ENCODE measurements around the gene ZNF69.
"Not testable (repeated sequence)": the region's sequence is repeated elsewhere in the genome, so short reads cannot be mapped to it uniquely, and the experiment has no call there.

The ZNF69 gene

DNA sequence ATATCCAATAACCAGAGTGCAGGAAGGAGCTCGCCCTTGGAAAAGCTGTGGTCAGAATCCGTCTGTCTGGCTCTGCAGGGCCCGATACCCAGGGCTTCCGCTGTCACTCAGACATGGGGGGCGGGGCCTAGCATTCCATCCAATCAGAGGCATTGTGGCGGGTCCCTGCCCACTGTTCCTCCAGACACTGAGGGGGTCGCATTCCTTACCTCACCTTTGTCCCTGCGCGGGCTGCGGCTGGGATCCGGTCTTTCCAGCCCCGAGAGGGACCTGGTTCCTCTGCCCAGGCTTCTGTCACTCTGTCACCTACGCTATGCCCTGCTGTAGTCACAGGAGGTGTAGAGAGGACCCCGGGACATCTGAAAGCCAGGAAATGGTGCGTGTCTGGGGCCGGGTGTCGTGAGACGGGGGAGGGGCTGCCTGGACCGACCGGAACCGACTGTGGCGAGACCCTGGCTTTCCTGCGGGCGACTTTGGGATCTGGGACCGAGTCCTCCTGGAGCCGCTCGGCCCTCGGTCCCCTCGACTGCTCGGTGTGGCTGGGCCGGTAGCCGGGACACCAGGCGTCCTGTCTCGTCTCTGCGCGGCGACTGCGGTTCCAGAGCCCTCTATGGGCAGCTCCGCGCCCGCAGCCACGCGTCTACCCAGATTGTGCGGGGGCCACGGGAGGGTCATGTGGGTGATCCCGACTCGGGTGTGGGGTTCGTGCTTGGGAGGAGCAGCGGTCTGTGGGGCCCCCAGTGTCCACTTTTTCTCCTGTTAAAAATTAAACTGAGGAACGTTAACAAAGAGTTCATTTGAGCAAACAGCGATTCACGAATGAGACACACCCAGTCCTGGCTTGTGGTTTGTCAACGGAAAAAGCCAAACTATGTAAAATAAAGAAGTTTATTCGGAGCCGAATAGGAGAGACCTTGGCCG, at the start of gene ZNF69:
ZNF69 (plus strand) TSS at position 172 of the 921 bp plus-strand sequence; CDS start at position 314, 142 bp downstream.
- peak; percentile 55 for DNase-seq (ENCODE audit: low read depth)

GRCh38 chr19:11843722-11844121, 43.9 kb upstream of the ZNF69 start:
- no peak for DNase-seq (ENCODE audit: low read depth)

DNA sequence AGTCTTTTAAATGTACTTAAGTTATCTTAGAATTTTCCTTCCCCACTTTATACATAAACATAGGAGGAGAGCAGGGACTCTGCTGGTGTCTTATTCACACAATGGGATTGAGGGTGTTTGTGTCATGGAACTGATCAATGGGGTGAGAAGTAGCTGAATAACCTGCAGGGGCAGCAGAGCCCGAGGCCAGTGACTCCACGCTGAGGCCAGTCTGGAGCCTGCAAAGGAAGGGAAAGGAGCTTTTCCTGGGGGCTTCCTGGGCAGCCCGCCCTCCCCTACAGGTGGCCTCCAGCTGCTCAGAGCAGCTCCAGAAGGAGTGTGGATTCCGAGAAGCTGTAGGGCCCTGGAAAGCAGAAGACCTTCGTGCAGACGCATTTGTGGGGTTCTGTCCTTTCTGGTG, 40.0 kb upstream of the ZNF69 start:
- DNase-seq (ENCODE audit: low read depth) = not testable (repeated sequence)

DNA sequence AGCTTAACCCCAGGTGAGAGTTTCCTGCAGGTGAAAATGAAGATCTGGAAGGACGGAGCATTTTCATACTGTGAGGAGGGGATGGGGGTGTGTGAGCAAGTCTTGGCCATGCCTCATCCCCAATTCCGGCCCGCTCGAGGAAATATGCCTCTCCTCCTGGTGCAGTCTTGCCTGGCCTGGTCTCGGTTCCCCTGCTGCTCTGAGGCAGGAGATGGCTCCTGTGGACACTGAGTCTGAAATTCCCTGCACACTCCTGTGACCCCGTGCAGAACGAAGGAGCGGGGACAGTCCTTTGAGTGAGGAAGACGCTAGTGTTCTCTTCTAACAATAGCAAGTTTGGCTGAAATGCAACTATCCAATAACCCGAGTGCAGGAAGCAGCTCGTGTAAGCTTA, 39.4 kb upstream of the ZNF69 start:
- no peak for DNase-seq (ENCODE audit: low read depth)

DNA sequence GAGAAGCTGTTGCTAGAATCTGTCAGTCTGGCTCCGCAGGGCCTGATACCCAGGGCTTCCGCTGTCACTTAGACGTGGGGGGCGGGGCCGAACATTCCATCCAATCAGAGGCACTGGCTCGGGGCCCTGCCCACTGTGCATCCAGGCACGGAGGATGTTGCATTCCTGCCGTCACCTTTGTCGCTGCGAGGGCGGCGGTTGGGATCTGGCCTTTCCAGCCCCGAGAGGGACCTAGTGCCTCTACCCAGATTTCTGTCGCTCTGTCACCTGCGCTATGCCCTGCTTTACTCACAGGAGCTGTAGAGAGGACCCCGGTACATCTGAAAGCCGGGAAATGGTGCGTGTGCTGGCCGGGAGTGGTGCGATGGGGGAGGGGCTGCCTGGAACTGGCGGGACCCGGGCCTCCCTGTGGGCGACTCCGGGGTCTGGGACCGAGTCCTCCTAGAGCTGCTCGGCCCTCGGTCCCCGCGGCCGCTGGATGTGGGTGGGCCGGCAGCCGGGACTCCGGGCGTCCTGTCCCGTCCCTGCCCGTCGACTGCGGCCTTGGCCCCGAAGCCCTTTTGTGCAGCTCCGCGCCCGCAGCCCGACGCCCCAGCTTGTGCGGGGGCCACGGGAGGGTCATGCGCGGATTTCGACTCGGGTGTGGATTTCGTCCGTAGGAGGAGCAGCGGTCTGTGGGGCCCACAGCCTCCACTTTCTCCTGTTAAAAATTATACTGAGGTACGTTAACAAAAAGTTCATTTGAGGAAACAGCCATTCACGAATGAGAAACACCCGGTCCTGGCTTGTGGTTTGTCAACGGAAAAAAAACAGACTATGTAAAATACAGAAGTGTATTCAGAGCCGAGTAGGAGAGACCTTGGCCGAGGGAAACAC, 38.8 kb upstream of the ZNF69 start, which contains the start of gene ZNF439:
ZNF439 (plus strand) TSS at position 133 of the 876 bp plus-strand sequence; CDS start at position 275, 142 bp downstream.
- peak; percentile 90 for DNase-seq (ENCODE audit: low read depth)

DNA sequence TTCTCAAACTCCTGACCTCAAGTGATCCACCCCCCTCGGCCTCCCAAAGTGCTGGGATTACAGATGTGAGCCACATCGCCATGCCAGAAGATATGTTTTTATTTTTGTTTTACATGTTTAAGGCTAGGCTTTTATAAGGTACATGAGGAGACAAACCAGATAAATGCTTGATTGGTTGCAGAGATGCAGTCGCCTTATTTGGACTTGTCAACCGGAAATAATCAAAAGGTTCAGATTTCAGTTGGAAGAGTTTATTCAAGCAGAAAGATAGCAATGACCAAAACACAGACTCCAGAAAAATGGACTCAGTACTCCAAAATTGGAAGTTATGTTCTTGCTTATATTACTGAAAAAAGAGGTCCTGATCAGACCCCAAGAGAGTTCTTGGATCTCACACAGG, 37.3 kb upstream of the ZNF69 start:
- DNase-seq (ENCODE audit: low read depth) = not testable (repeated sequence)

GRCh38 chr19:11853358-11853757, 34.2 kb upstream of the ZNF69 start:
- DNase-seq (ENCODE audit: low read depth) = no peak

- no peak for DNase-seq (ENCODE audit: low read depth)
These were observed 30.9 kb upstream of the ZNF69 start for GRCh38 chr19:11856596-11857250.

DNA sequence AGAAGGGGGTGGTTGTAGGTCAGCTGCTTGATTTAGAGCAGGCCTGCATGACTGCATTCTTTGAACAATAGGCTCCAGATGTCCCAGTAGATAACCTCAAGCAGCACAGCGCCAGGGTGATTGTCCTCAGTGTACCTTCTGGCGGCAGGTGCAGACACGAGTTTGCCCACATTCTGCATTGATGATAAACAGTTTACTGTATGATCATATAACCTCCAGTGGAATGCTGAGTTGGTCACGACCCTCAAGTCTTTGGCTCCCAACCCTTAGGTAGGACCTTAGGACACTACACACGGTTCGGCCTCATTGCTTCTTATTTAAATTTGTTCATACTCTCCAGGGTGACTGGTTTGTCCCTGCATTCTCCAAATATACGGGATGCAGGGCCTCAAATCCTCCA, 26.9 kb upstream of the ZNF69 start:
- DNase-seq (ENCODE audit: low read depth) = no peak

DNA sequence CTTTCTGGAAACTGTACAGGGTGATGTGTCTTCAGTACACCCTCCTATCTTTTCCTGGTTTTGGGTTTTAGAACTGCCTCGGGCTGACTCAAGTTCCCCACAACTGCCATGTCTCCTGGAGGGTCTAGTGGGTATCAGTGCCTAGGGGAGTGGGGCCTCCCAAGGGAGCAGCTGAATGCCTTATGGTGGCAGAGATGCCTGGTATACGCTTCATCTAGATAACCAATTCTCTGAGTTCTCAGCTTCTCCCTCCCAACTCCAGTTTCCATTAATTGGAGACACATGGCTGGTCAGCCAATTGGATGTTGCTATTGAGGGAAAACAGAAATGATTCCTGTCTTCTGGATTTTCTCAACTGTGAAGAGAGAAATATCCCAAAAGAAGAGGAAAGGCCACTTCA, 26.3 kb upstream of the ZNF69 start:
- DNase-seq (ENCODE audit: low read depth) = no peak

GRCh38 chr19:11867766-11868165, 19.8 kb upstream of the ZNF69 start:
- DNase-seq (ENCODE audit: low read depth) = not testable (repeated sequence)

- DNase-seq (ENCODE audit: low read depth) = no peak
These were observed 19.4 kb upstream of the ZNF69 start for GRCh38 chr19:11868188-11868587.

GRCh38 chr19:11872624-11873023, 15.0 kb upstream of the ZNF69 start:
- DNase-seq (ENCODE audit: low read depth) = no peak

DNA sequence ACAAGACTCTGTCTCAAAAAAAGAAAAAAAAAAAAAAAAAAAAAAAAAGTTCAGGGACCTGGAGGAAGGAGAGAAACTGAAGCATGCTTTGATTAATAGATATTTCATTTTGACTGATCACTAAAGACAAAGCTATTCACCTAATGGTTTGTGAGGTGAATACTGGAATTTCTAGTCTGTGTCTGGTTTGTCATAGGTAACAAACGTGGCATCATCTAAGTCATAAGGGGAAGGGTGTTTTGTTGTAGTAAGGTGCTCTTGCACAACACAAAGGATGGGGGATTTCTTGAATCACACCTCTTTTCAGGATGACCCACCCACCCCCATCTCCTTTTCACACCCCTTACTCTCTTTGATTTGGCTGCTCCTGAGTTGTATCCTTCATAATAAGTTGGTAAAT, 13.8 kb upstream of the ZNF69 start:
- no peak for DNase-seq (ENCODE audit: low read depth)

- peak; percentile 44 for DNase-seq (ENCODE audit: low read depth)
These were observed 7.8 kb upstream of the ZNF69 start for GRCh38 chr19:11879687-11880266.

GRCh38 chr19:11880598-11880997, 7.0 kb upstream of the ZNF69 start:
- DNase-seq (ENCODE audit: low read depth) = no peak

- DNase-seq (ENCODE audit: low read depth) = peak; percentile 52
These were observed 6.3 kb upstream of the ZNF69 start for GRCh38 chr19:11881151-11881800.

- DNase-seq (ENCODE audit: low read depth) = no peak
These were observed 5.0 kb upstream of the ZNF69 start for GRCh38 chr19:11882606-11883005.

GRCh38 chr19:11887234-11887610, 360 bp upstream of the ZNF69 start:
- DNase-seq (ENCODE audit: low read depth) = no peak

DNA sequence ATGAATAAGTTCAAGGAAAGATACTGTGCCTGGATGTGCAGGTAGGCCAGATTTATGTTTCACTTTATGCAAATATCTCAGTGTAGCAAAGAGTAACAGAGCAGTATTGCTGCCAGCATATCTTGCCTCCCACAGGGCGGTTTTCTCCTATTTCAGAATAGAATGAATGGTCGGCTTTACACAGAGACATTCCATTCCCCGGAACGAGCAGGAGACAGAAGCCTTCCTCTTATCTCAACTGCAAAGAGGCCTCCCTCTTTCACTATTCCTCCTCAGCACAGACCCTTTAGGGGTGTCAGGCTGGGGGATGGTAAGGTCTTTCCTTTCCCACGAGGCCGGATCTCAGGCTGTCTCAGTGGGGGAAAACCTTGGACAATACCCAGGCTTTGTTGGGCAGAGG, 2.3 kb downstream of the ZNF69 start:
- DNase-seq (ENCODE audit: low read depth) = not testable (repeated sequence)

- DNase-seq (ENCODE audit: low read depth) = no peak
These were observed 3.1 kb downstream of the ZNF69 start for GRCh38 chr19:11890634-11891033.

Measured in activated T-cell treated with anti-CD3 and anti-CD28 coated beads for 1 hour (primary cell).